ENCODE results near the gene ARPC1A. TPM values are rescaled to one million over a fixed set of nuclear protein-coding genes. Genes with fewer than 3 reads are reported as not detected.

The ARPC1A gene
- total RNA-seq, 1 donor from 2014 or later = 140 TPM

DNA sequence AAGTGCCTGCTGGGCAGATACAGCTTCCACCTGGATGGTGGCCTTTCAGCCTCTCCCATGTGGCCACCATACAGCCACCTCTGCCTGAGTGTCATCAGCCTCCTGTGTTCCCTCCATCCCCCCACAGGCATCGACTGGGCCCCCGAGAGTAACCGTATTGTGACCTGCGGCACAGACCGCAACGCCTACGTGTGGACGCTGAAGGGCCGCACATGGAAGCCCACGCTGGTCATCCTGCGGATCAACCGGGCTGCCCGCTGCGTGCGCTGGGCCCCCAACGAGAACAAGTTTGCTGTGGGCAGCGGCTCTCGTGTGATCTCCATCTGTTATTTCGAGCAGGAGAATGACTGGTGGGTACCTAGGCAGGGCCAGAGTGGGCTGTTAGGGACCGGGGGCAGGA, 62.2 kb downstream of the ARPC1A start:
- H3K36me3 Mint-ChIP-seq (ENCODE audit: insufficient read depth) = peaks cover 5% of the 10 kb centered on the region
- H3K27ac Mint-ChIP-seq = no peak overlapping the region
- H3K4me3 Mint-ChIP-seq (ENCODE audit: low read depth) = no peak overlapping the region
- DNase-seq (ENCODE audit: low spot score, unreplicated experiment) = no peak
- no peaks in the 10 kb centered on the region for H3K27me3 Mint-ChIP-seq
- H3K4me1 Mint-ChIP-seq (ENCODE audit: low read depth) = no peaks in the 10 kb centered on the region
- TF ChIP-seq, protein P1, sequence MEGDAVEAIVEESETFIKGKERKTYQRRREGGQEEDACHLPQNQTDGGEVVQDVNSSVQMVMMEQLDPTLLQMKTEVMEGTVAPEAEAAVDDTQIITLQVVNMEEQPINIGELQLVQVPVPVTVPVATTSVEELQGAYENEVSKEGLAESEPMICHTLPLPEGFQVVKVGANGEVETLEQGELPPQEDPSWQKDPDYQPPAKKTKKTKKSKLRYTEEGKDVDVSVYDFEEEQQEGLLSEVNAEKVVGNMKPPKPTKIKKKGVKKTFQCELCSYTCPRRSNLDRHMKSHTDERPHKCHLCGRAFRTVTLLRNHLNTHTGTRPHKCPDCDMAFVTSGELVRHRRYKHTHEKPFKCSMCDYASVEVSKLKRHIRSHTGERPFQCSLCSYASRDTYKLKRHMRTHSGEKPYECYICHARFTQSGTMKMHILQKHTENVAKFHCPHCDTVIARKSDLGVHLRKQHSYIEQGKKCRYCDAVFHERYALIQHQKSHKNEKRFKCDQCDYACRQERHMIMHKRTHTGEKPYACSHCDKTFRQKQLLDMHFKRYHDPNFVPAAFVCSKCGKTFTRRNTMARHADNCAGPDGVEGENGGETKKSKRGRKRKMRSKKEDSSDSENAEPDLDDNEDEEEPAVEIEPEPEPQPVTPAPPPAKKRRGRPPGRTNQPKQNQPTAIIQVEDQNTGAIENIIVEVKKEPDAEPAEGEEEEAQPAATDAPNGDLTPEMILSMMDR (IDR thresholded peaks at IDR 0.05; ENCODE audit: unreplicated experiment) = no peak
- H3K9me3 Mint-ChIP-seq (ENCODE audit: low read depth) = no peaks in the 10 kb centered on the region

DNA sequence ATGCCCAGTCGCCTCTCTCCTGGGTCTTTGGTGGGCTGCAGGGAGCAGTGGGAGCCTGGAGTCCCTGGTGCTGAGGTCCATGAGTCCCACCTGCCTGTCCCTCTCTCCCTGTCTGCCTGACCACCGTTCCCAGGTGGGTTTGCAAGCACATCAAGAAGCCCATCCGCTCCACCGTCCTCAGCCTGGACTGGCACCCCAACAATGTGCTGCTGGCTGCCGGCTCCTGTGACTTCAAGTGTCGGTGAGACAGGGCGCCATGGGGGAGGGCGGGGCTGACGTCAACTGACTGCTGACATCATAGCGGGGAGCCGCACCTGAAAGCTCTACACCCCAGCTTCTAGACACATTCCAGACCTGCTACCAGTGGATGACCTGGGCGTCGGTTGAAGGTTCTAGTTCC, 64.1 kb downstream of the ARPC1A start:
- Mint-ChIP-seq H3K9me3 (ENCODE audit: low read depth) (no peaks in the 10 kb centered on the region), H3K27me3 (no peaks in the 10 kb centered on the region), H3K4me1 (ENCODE audit: low read depth) (peaks cover 6% of the 10 kb centered on the region), H3K4me3 (ENCODE audit: low read depth) (no peak overlapping the region), H3K27ac (no peak overlapping the region), H3K36me3 (ENCODE audit: insufficient read depth) (peaks cover 5% of the 10 kb centered on the region)
- no peak for DNase-seq (ENCODE audit: low spot score, unreplicated experiment)
- TF ChIP-seq, protein P1 (IDR thresholded peaks at IDR 0.05; ENCODE audit: unreplicated experiment) = no peak

DNA sequence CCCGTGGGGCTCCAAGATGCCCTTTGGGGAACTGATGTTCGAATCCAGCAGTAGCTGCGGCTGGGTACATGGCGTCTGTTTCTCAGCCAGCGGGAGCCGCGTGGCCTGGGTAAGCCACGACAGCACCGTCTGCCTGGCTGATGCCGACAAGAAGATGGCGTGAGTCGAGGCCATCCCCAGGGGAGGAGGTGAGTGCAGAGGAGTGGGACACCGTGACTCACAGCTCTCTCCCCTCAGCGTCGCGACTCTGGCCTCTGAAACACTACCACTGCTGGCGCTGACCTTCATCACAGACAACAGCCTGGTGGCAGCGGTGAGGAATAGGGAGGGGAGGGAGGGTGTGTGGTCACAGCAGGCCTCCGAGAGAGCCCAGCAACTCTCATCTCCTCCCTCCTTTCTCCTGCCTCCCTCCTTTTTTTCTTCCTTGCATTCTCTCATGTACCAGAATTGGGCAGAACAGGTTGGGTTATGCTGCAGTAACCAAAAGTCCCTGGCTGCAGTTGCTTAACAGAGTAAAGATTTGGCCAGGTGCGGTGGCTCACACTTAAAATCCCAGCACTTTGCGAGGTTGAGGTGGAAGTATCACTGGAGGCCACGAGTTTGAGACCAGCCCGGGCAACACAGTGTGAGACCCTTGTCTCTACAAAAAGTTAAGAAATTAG, 65.4 kb downstream of the ARPC1A start:
- Mint-ChIP-seq H3K27ac (no peak overlapping the region), H3K4me3 (ENCODE audit: low read depth) (peak overlapping the region; percentile 29), H3K36me3 (ENCODE audit: insufficient read depth) (peaks cover 4% of the 10 kb centered on the region), H3K27me3 (no peaks in the 10 kb centered on the region), H3K4me1 (ENCODE audit: low read depth) (peaks cover 6% of the 10 kb centered on the region), H3K9me3 (ENCODE audit: low read depth) (no peaks in the 10 kb centered on the region)
- TF ChIP-seq, protein P1 (IDR thresholded peaks at IDR 0.05; ENCODE audit: unreplicated experiment) = no peak
- DNase-seq (ENCODE audit: low spot score, unreplicated experiment) = no peak

DNA sequence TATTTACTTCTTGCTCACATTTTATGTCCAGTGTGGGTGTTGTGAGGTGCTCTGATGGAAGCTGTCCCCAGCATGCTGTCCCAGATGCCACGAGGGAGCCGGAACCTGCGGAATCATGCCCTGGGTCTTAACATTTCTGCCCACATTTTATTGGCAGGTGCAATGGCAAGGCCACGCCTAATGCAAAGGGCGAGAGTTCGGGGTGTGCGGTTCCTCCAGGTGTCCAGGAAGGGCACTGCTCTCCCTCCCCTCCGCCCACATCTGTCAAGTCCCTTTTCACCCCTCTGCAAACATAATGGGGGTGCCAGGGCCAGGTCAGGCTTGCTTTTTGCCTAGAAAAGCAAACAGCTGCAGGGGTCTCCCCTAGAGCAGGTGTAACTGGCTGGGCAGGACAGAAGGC, 66.3 kb downstream of the ARPC1A start:
- peaks cover 6% of the 10 kb centered on the region for H3K4me1 Mint-ChIP-seq (ENCODE audit: low read depth)
- H3K36me3 Mint-ChIP-seq (ENCODE audit: insufficient read depth) = peaks cover 5% of the 10 kb centered on the region
- H3K9me3 Mint-ChIP-seq (ENCODE audit: low read depth) = no peaks in the 10 kb centered on the region
- no peaks in the 10 kb centered on the region for H3K27me3 Mint-ChIP-seq
- H3K4me3 Mint-ChIP-seq (ENCODE audit: low read depth) = peak overlapping the region; percentile 90
- H3K27ac Mint-ChIP-seq = no peak overlapping the region
- TF ChIP-seq, protein P1 (IDR thresholded peaks at IDR 0.05; ENCODE audit: unreplicated experiment) = no peak
- no peak for DNase-seq (ENCODE audit: low spot score, unreplicated experiment)

DNA sequence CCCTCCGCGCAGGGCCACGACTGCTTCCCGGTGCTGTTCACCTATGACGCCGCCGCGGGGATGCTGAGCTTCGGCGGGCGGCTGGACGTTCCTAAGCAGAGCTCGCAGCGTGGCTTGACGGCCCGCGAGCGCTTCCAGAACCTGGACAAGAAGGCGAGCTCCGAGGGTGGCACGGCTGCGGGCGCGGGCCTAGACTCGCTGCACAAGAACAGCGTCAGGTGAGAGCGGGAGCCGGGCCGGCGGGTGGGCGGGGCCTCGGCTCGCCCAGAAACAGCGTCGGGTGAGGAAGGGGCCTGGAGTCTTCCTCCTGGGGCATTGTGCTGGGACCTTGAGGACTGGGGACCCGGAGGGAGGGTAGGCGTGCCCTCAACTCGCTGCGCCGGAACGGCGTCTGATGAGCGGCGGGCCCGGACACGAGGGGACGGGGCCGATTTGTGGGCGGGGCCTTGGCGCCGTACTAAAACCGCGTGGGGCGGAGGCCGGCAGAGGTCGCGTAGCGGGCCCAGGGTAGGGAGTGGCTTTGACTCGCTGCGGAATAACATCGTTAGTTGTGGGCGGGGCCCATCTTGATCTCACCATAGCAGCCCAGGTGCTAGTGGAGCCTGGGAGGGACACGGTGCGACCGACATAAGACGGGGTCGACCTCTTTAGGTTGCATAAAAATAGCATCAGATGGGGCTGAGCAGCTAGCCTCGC, 67.1 kb downstream of the ARPC1A start:
- TF ChIP-seq, protein P1 (IDR thresholded peaks at IDR 0.05; ENCODE audit: unreplicated experiment) = no peak
- Mint-ChIP-seq H3K4me1 (ENCODE audit: low read depth) (peaks cover 6% of the 10 kb centered on the region), H3K36me3 (ENCODE audit: insufficient read depth) (peaks cover 6% of the 10 kb centered on the region), H3K4me3 (ENCODE audit: low read depth) (peak overlapping the region; percentile 90), H3K9me3 (ENCODE audit: low read depth) (no peaks in the 10 kb centered on the region), H3K27me3 (no peaks in the 10 kb centered on the region), H3K27ac (peak overlapping the region; percentile 98)
- DNase-seq (ENCODE audit: low spot score, unreplicated experiment) = peak; percentile 65

Data from progenitor cell of endocrine pancreas (in vitro differentiated cells).